K562 treated with DMSO at 1 percent for 12 hours (cell line): ENCODE data around the gene KRT16. TPM values are rescaled to one million over a fixed set of nuclear protein-coding genes. Genes with fewer than 3 reads are reported as not detected.

Experiments used
- total RNA-seq: library from RNA; unstranded; fragments of 300-600 nt; gene quantifications from 2 replicates; pipeline ENCODE4 v1.2.3, GENCODE V29; 2022; ENCODE audit not compliant: insufficient read depth

Gene KRT16
- not detected in 2 replicates for total RNA-seq

GRCh38 chr17:41612376-41613160, at the start of gene KRT16:
Gene KRT16, minus strand, starts transcription at chr17:41612767. Its CDS starts 79 bp downstream, at chr17:41612688.

GRCh38 chr17:41624208-41625101, 11.9 kb upstream of the KRT16 start, which contains the start of gene KRT17:
Gene KRT17, minus strand, starts transcription at chr17:41624575. Its CDS starts 66 bp downstream, at chr17:41624509.

GRCh38 chr17:41586863-41587495, 25.6 kb downstream of the KRT16 start, which contains the start of gene KRT14:
Gene KRT14, minus strand, starts transcription at chr17:41586895. Its CDS starts 61 bp downstream, at chr17:41586834.

DNA sequence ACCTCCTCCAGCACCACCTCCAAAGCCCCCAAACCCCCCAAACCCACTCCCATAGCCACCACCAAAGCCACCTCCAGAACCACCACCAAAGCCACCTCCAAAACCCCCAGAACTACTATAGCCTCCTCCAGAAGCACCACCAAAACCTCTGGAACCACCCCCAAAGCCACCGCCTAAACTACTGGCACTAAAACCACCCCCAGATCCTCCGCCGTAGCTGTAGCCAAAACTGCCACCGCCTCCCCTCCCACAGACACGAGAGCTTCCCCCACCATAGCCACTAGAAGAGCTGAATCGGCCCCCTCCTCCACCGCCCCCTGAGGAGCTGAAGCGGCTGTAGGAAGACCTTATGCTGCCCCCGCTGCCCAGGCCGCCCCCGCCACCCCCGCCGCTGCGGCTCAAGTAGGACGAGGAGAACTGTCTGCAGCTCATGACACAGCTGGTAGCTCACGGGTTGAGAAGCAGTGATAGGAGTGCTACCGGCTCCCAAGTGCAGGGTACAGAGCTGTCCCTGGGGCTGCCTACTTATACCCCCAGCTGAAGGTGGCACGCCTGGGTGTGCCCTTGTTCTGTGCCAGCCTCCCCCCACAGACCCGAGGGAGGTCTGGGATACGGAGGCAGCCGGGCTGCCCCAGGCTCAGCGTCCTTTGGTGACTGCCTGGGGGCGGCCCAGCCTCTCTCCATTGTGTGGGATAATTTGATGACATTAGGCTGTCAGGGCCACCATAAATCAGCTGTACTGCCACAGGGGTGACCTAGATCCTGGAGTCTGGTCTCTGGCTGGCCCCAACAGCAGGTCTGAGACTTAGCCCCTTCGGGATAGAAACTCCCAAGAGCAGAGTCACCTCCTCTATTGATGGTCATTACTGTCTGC, 40.8 kb downstream of the KRT16 start, which contains the start of gene KRT9:
TSS of gene KRT9 (minus strand) at position 499 of the 874 bp plus-strand sequence. CDS start at position 432, 67 bp downstream.

Other genes with a start within 250 kb of the KRT16 start
- gene KRT33B, start 243.0 kb downstream of the KRT16 start, total RNA-seq = not detected in 2 replicates
- not detected in 2 replicates for gene KRT34, start 230.5 kb downstream of the KRT16 start, total RNA-seq
- not detected in 2 replicates for gene KRT31, start 215.2 kb downstream of the KRT16 start, total RNA-seq
- not detected in 2 replicates for gene KRT37, start 188.2 kb downstream of the KRT16 start, total RNA-seq
- not detected in 2 replicates for gene KRT38, start 171.8 kb downstream of the KRT16 start, total RNA-seq
- not detected in 2 replicates for gene KRT32, start 145.4 kb downstream of the KRT16 start, total RNA-seq
- gene KRT35, start 131.6 kb downstream of the KRT16 start, total RNA-seq = not detected in 2 replicates
- not detected in 2 replicates for gene KRT36, start 122.9 kb downstream of the KRT16 start, total RNA-seq
- gene KRT13, start 107.2 kb downstream of the KRT16 start, total RNA-seq = not detected in 2 replicates
- 0.81 TPM in 1 of 2 replicates, not detected in the other for gene KRT15, start 93.9 kb downstream of the KRT16 start, total RNA-seq
- 152 and 220 TPM in 2 replicates for gene KRT19, start 84.5 kb downstream of the KRT16 start, total RNA-seq
- gene KRT9, start 40.7 kb downstream of the KRT16 start, total RNA-seq = not detected in 2 replicates
- not detected in 2 replicates for gene KRT14, start 25.9 kb downstream of the KRT16 start, total RNA-seq
- gene KRT17, start 11.8 kb upstream of the KRT16 start, total RNA-seq = not detected in 2 replicates
- 1,324 and 1,369 TPM in 2 replicates for gene EIF1, start 76.1 kb upstream of the KRT16 start, total RNA-seq
- not detected in 2 replicates for gene GAST, start 99.6 kb upstream of the KRT16 start, total RNA-seq
- not detected in 2 replicates for gene HAP1, start 121.9 kb upstream of the KRT16 start, total RNA-seq
- 157 and 245 TPM in 2 replicates for gene JUP, start 173.9 kb upstream of the KRT16 start, total RNA-seq
- 2.8 and 4.4 TPM in 2 replicates for gene P3H4, start 199.2 kb upstream of the KRT16 start, total RNA-seq
- gene FKBP10, start 200.2 kb upstream of the KRT16 start, total RNA-seq = 0.90 and 3.6 TPM in 2 replicates
- 83.3 and 95.7 TPM in 2 replicates for gene NT5C3B, start 223.5 kb upstream of the KRT16 start, total RNA-seq
- gene KLHL10, start 225.1 kb upstream of the KRT16 start, total RNA-seq = not detected in 2 replicates